HEK293T (cell line): ENCODE results near the gene AGAP5.

Source experiments
- BHLHE40 ChIP-seq: fragments of 450-650 bp; IDR thresholded peaks from 2 replicates; pipeline ENCODE4 v1.6.1; 2016; ENCODE audit warnings: mild to moderate bottlenecking, moderate library complexity, borderline replicate concordance
- ELF4 ChIP-seq: fragments of 450-650 bp; IDR thresholded peaks from 2 replicates; pipeline ENCODE4 v1.6.1; 2017; ENCODE audit warnings: antibody characterized with exemption
- FOXK2 ChIP-seq: fragments of 450-650 bp; IDR thresholded peaks from 2 replicates; pipeline ENCODE4 v1.6.1; 2016; ENCODE audit warnings: mild to moderate bottlenecking
- FOXM1 ChIP-seq: fragments of 450-650 bp; IDR thresholded peaks from 2 replicates; pipeline ENCODE4 v1.6.1; 2017; ENCODE audit warnings: mild to moderate bottlenecking, borderline replicate concordance
- NFRKB ChIP-seq: fragments of 450-650 bp; IDR thresholded peaks from 2 replicates; pipeline ENCODE4 v1.6.1; 2016; ENCODE audit warnings: mild to moderate bottlenecking, moderate library complexity
- PKNOX1 ChIP-seq: fragments of 450-650 bp; IDR thresholded peaks from 2 replicates; pipeline ENCODE4 v1.6.1; 2016
- SUZ12 ChIP-seq: fragments of 450-650 bp; IDR thresholded peaks from 2 replicates; pipeline ENCODE4 v1.6.1; 2016; ENCODE audit warnings: mild to moderate bottlenecking
- ZNF384 ChIP-seq: fragments of 450-650 bp; IDR thresholded peaks from 2 replicates; pipeline ENCODE4 v1.6.1; 2016

GRCh38 chr10:73648975-73649829 is 48.7 kb downstream of the AGAP5 start:
- TF ChIP-seq FOXM1 = no peak
- no peak for TF ChIP-seq BHLHE40
- no peak for TF ChIP-seq ELF4
- no peak for TF ChIP-seq FOXK2
- TF ChIP-seq PKNOX1 = no peak
- no peak for TF ChIP-seq ZNF384
- TF ChIP-seq SUZ12 = no peak
- no peak for TF ChIP-seq NFRKB
